SU-DHL-6 (cell line): ENCODE data around the gene KCNMB2.

ENCODE experiments used
- CTCF ChIP-seq: fragments of 200-600 bp; sonication (generic); IDR thresholded peaks from one replicate; pipeline ENCODE4 v1.5.1; 2017; ENCODE audit warnings: antibody characterized with exemption, mild to moderate bottlenecking, low read length, moderate library complexity; ENCODE audit not compliant: insufficient read depth, poor library complexity, severe bottlenecking
- EZH2phosphoT487 ChIP-seq: fragments of 200-600 bp; sonication (generic), shearing (Covaris generic); conservative IDR thresholded peaks from 2 replicates; pipeline ENCODE4 v1.6.1; 2018; ENCODE audit warnings: mild to moderate bottlenecking, antibody characterized with exemption, low read length, moderate library complexity, mixed read lengths

- TF ChIP-seq CTCF = no peak
- no peak for TF ChIP-seq EZH2phosphoT487
Measured at GRCh38 chr3:178486903-178487302, 49.3 kb upstream of the KCNMB2 start.
